Prostate gland (tissue), 2 donors: ENCODE data around the gene GPR18.

ENCODE experiments used
- POLR2A ChIP-seq: fragments of 450-650 bp; IDR thresholded peaks from one replicate; pipeline ENCODE4 v1.6.1; 2016; ENCODE audit warnings: antibody characterized with exemption, mild to moderate bottlenecking
- POLR2AphosphoS5 ChIP-seq: sonication (generic); formaldehyde crosslinking; IDR thresholded peaks from one replicate; pipeline ENCODE4 v1.6.1; 2017; ENCODE audit warnings: antibody characterized with exemption
- TF ChIP-seq, protein P1 (sequence below), 4 experiments: fragments of 200-600 bp in 2 of 4; fragments of 450-650 bp in 2 of 4; sonication (generic) in 2 of 4; IDR thresholded peaks; 1 replicate in 3 of 4; 2 replicates in 1 of 4; pipeline ENCODE4 v1.5.1; 2016 to 2019; ENCODE audit warnings: antibody characterized with exemption in 4 of 4, mild to moderate bottlenecking in 2 of 4, moderate library complexity in 2 of 4

DNA sequence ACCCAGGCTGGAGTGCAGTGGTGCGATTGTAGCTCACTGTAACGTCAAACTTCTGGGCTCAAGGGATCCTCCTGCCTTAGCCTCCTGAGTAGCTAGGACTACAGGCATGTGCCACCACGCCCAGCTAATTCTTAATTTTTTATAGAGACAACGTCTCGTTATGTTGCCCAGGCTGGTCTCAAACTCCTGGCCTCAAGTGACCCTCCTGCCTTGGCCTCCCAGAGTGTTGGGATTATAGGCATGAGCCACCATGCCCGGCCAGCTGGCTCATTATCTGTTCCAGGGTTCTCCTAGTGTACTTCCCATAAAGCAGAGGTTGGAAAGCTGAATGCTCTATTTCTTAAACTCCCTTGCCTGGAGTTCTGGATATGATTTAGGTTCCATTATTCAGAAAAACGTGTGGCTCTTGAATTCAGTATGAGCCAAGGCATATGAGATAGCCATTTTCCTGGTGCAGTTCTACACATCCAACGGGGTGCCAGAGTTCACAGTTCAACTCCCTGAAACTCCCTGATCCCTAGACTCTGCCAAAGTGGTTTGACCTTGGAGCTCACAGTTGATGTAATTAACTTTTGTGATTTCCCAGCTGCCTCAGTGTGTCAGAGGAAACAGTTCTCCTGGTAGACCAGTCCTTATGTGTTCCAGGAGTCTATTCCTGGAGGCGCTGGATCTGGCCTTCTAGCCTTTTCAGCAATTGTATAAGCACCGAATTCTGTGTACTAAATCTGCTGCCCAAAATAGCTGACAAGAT lies 27.4 kb upstream of the GPR18 start:
- TF ChIP-seq POLR2A = no peak
- TF ChIP-seq, protein P1, sequence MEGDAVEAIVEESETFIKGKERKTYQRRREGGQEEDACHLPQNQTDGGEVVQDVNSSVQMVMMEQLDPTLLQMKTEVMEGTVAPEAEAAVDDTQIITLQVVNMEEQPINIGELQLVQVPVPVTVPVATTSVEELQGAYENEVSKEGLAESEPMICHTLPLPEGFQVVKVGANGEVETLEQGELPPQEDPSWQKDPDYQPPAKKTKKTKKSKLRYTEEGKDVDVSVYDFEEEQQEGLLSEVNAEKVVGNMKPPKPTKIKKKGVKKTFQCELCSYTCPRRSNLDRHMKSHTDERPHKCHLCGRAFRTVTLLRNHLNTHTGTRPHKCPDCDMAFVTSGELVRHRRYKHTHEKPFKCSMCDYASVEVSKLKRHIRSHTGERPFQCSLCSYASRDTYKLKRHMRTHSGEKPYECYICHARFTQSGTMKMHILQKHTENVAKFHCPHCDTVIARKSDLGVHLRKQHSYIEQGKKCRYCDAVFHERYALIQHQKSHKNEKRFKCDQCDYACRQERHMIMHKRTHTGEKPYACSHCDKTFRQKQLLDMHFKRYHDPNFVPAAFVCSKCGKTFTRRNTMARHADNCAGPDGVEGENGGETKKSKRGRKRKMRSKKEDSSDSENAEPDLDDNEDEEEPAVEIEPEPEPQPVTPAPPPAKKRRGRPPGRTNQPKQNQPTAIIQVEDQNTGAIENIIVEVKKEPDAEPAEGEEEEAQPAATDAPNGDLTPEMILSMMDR (IDR thresholded peaks at IDR 0.05) = no peak
- no peak for TF ChIP-seq POLR2AphosphoS5
